Hepatocyte (in vitro differentiated cells): ENCODE data around the gene NIM1K.

ENCODE experiments used
- CTCF ChIP-seq: fragments of 200-600 bp; sonication (generic); IDR thresholded peaks from 2 replicates; pipeline ENCODE4 v1.5.1; 2016; ENCODE audit warnings: antibody characterized with exemption, mild to moderate bottlenecking; ENCODE audit not compliant: poor library complexity
- EZH2 ChIP-seq: fragments of 200-600 bp; sonication (generic); IDR thresholded peaks from 2 replicates; pipeline ENCODE4 v1.6.1; 2016; ENCODE audit warnings: antibody characterized with exemption, mild to moderate bottlenecking, borderline replicate concordance

- TF ChIP-seq CTCF (no peak), EZH2 (no peak)
Measured at GRCh38 chr5:43203373-43203772, 11.3 kb downstream of the NIM1K start.
